ENCODE data around the gene TESK1.
"Not testable (repeated sequence)": the region's sequence is repeated elsewhere in the genome, so short reads cannot be mapped to it uniquely, and the experiment has no call there.

DNA sequence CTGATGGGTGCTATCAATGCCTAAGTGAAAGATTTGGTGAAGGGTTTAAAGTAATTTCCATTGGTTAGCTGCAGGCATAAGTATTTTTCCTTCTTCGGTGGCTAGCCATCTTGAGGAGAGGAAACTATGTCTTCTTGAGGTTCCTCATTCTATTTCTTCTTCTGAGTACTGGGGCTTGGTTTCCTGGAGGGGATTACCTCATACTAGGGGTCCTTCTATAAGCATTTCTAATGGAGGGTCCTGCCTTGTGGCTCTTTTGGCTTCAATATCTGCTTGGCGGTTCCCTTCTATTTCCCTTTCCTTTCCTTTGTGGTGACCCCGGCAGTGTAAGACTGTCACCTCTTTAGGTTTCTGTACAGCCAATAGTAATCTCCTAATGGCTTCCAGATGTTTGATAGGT is 36.4 kb downstream of the TESK1 start:
- not testable (repeated sequence) for TF ChIP-seq CTCF, EZH2phosphoT487, EZH2 (IDR thresholded peaks at IDR 0.05)

Measured in neural progenitor cell (in vitro differentiated cells).